Measurements from ENCODE around the gene LST1. TPM values are rescaled to one million over a fixed set of nuclear protein-coding genes. Genes with fewer than 3 reads are reported as not detected.

LST1 gene
- total RNA-seq, 1 donor from 2014 or later: 127 TPM

GRCh38 chr6:31627690-31628287 lies 41.7 kb downstream of the LST1 start:
- intact Hi-C loops (cut with DNase I): no loop called here
- DNase-seq (no peak), ATAC-seq (no peak)
- Histone ChIP-seq H3K36me3 (peaks cover 100% of the 10 kb centered on the region), H3K4me1 (peaks cover under 1% of the 10 kb centered on the region), H3K4me3 (no peak overlapping the region), H3K9me3 (no peaks in the 10 kb centered on the region), H3K27me3 (ENCODE audit: low read depth) (no peaks in the 10 kb centered on the region), H3K27ac (no peak overlapping the region)
- no peak for TF ChIP-seq CTCF (IDR thresholded peaks at IDR 0.05)

GRCh38 chr6:31629014-31629413 lies 42.9 kb downstream of the LST1 start:
- Histone ChIP-seq H3K4me3 (no peak overlapping the region), H3K4me1 (no peaks in the 10 kb centered on the region), H3K27ac (no peak overlapping the region), H3K9me3 (no peaks in the 10 kb centered on the region), H3K36me3 (peaks cover 100% of the 10 kb centered on the region), H3K27me3 (ENCODE audit: low read depth) (no peaks in the 10 kb centered on the region)
- DNase-seq: no peak
- intact Hi-C loops (cut with DNase I): no loop called here
- TF ChIP-seq CTCF (IDR thresholded peaks at IDR 0.05): no peak
- ATAC-seq: no peak

- peaks cover 100% of the 10 kb centered on the region for H3K36me3 ChIP-seq
- TF ChIP-seq CTCF (IDR thresholded peaks at IDR 0.05): no peak
- H3K27ac ChIP-seq: no peak overlapping the region
- H3K9me3 ChIP-seq: no peaks in the 10 kb centered on the region
- ATAC-seq (no peak), DNase-seq (no peak)
- H3K4me3 ChIP-seq: no peak overlapping the region
- H3K27me3 ChIP-seq (ENCODE audit: low read depth): no peaks in the 10 kb centered on the region
- no peaks in the 10 kb centered on the region for H3K4me1 ChIP-seq
- intact Hi-C loops (cut with DNase I): no loop called here
Observed at GRCh38 chr6:31630177-31630934, 44.3 kb downstream of the LST1 start.

GRCh38 chr6:31631209-31631608 lies 45.1 kb downstream of the LST1 start:
- Histone ChIP-seq H3K9me3 (no peaks in the 10 kb centered on the region), H3K27me3 (ENCODE audit: low read depth) (no peaks in the 10 kb centered on the region), H3K4me3 (no peak overlapping the region), H3K36me3 (peaks cover 100% of the 10 kb centered on the region), H3K27ac (no peak overlapping the region), H3K4me1 (no peaks in the 10 kb centered on the region)
- DNase-seq (no peak), ATAC-seq (no peak)
- intact Hi-C loops (cut with DNase I): no loop called here
- TF ChIP-seq CTCF (IDR thresholded peaks at IDR 0.05): no peak

GRCh38 chr6:31631681-31632278 lies 45.7 kb downstream of the LST1 start:
- DNase-seq: no peak
- intact Hi-C loops (cut with DNase I): no loop called here
- Histone ChIP-seq H3K4me3 (no peak overlapping the region), H3K27me3 (ENCODE audit: low read depth) (no peaks in the 10 kb centered on the region), H3K9me3 (no peaks in the 10 kb centered on the region), H3K27ac (no peak overlapping the region), H3K36me3 (peaks cover 100% of the 10 kb centered on the region), H3K4me1 (no peaks in the 10 kb centered on the region)
- no peak for TF ChIP-seq CTCF (IDR thresholded peaks at IDR 0.05)
- ATAC-seq: peak in 1 of 2 donors; percentile 29

Data from lower lobe of right lung (tissue), 2 donors.